Left lung (tissue), 10 donors: ENCODE results near the gene ADAMTSL4. TPM values are rescaled to one million over a fixed set of nuclear protein-coding genes. Genes with fewer than 3 reads are reported as not detected.

Source experiments
- ATAC-seq: fragments of 200-7000 bp; cut with Tn5 transposase; one replicate; pipeline ENCODE4 v1.9.1; 2020; ENCODE audit warnings: moderate library complexity
- DNase-seq, 4 donors: peaks; one replicate each; pipeline ENCODE4 v3.0.0-alpha.2; 2013 to 2020
- H3K27ac ChIP-seq, 2 donors: fragments of 200-600 bp; sonication (generic) in 1 of 2; one replicate each; pipeline versions ENCODE4 v1.5.0 to v1.8.0; 2020 to 2021
- H3K27me3 ChIP-seq, 2 donors: fragments of 200-600 bp; sonication (generic) in 1 of 2; one replicate each; pipeline versions ENCODE4 v1.5.0 to v1.8.0; 2020 to 2021
- H3K36me3 ChIP-seq, 2 donors: fragments of 200-600 bp; sonication (generic) in 1 of 2; one replicate each; pipeline versions ENCODE4 v1.5.0 to v1.8.0; 2020 to 2021
- H3K4me1 ChIP-seq, 2 donors: fragments of 200-600 bp; one replicate each; pipeline ENCODE4 v1.8.0; 2021
- H3K4me3 ChIP-seq, 2 donors: fragments of 200-600 bp; sonication (generic) in 1 of 2; one replicate each; pipeline versions ENCODE4 v1.5.0 to v1.8.0; 2020 to 2021; ENCODE audit warnings: mild to moderate bottlenecking in 1 of 2
- H3K9me3 ChIP-seq, 2 donors: fragments of 200-600 bp; sonication (generic) in 1 of 2; one replicate each; pipeline versions ENCODE4 v1.5.0 to v1.8.0; 2020 to 2021
- CTCF ChIP-seq, 2 donors: fragments of 200-600 bp; sonication (generic) in 1 of 2; IDR thresholded peaks; one replicate each; pipeline versions ENCODE4 v1.5.0 to v1.8.0; 2021; ENCODE audit warnings: antibody characterized with exemption in 2 of 2
- intact Hi-C, 2 donors: fragments of 100-400 bp; cut with DNase I; formaldehyde crosslinking; loops; one replicate each; pipeline versions ENCODE4 v1.11.2 to v1.14.2; 2022
- polyA plus RNA-seq, 6 donors: library from polyadenylated mRNA; unstranded; fragments of 120-200 nt; gene quantifications; one replicate each; pipeline ENCODE4 v1.2.1, GENCODE V29; 2013; ENCODE audit not compliant: insufficient read length in 6 of 6
- total RNA-seq, 2 donors: library from RNA; stranded (reverse); fragmentation: NEBNext Ultra II Directional; extraction: Animal tissue kit (Norgen Biotek cat#: 25700); gene quantifications; one replicate each; pipeline ENCODE4 v1.2.1, GENCODE V29; 2021
- donor health status: DM: no; HTN: yes; CAD: no.
- donor health status: DM: no; HTN: no; CAD: no.

The ADAMTSL4 gene
- total and polyA plus RNA-seq, 8 donors = 13.0 to 76.0 (median 20.1) TPM

GRCh38 chr1:150511551-150511950 lies 37.7 kb upstream of the ADAMTSL4 start:
- peaks cover 0 to 20% of the 10 kb centered on the region in 2 donors for H3K36me3 ChIP-seq
- no peak overlapping the region for H3K27ac ChIP-seq
- DNase-seq (no peak), ATAC-seq (no peak)
- no peaks in the 10 kb centered on the region for H3K9me3 ChIP-seq
- TF ChIP-seq CTCF (IDR thresholded peaks at IDR 0.05) = no peak
- intact Hi-C loops = no loop called here
- peaks cover 13 to 37% of the 10 kb centered on the region in 2 donors for H3K4me1 ChIP-seq
- no peak overlapping the region for H3K4me3 ChIP-seq
- H3K27me3 ChIP-seq = no peaks in the 10 kb centered on the region

- no peak for ATAC-seq
- Histone ChIP-seq H3K4me3 (no peak overlapping the region), H3K27ac (no peak overlapping the region), H3K27me3 (no peaks in the 10 kb centered on the region), H3K4me1 (peaks cover 17 to 37% of the 10 kb centered on the region in 2 donors), H3K9me3 (no peaks in the 10 kb centered on the region), H3K36me3 (peaks cover 0 to 14% of the 10 kb centered on the region in 2 donors)
- no peak for TF ChIP-seq CTCF (IDR thresholded peaks at IDR 0.05)
- no peak for DNase-seq
- intact Hi-C loops = no loop called here
Measured at GRCh38 chr1:150511985-150512660, 37.1 kb upstream of the ADAMTSL4 start.

- no peak for TF ChIP-seq CTCF (IDR thresholded peaks at IDR 0.05)
- DNase-seq = no peak
- intact Hi-C loops = no loop called here
- no peaks in the 10 kb centered on the region for H3K9me3 ChIP-seq
- ATAC-seq = no peak
- H3K27ac ChIP-seq = no peak overlapping the region
- H3K36me3 ChIP-seq = peaks cover 0 to 11% of the 10 kb centered on the region in 2 donors
- peaks cover 13 to 31% of the 10 kb centered on the region in 2 donors for H3K4me1 ChIP-seq
- no peak overlapping the region for H3K4me3 ChIP-seq
- no peaks in the 10 kb centered on the region for H3K27me3 ChIP-seq
Measured at GRCh38 chr1:150512846-150513245, 36.4 kb upstream of the ADAMTSL4 start.

GRCh38 chr1:150513351-150513791 lies 35.8 kb upstream of the ADAMTSL4 start:
- H3K4me1 ChIP-seq = peaks cover 9 to 25% of the 10 kb centered on the region in 2 donors
- intact Hi-C loops = no loop called here
- H3K27ac ChIP-seq = no peak overlapping the region
- no peaks in the 10 kb centered on the region for H3K27me3 ChIP-seq
- H3K9me3 ChIP-seq = no peaks in the 10 kb centered on the region
- no peak overlapping the region for H3K4me3 ChIP-seq
- TF ChIP-seq CTCF (IDR thresholded peaks at IDR 0.05) = no peak
- no peak for DNase-seq
- no peak for ATAC-seq
- peaks cover 0 to 11% of the 10 kb centered on the region in 2 donors for H3K36me3 ChIP-seq

GRCh38 chr1:150514260-150514659 lies 34.9 kb upstream of the ADAMTSL4 start:
- H3K27ac ChIP-seq = no peak overlapping the region
- intact Hi-C loops = no loop called here
- H3K4me1 ChIP-seq = peaks cover 4 to 18% of the 10 kb centered on the region in 2 donors
- no peaks in the 10 kb centered on the region for H3K27me3 ChIP-seq
- H3K9me3 ChIP-seq = no peaks in the 10 kb centered on the region
- no peak for TF ChIP-seq CTCF (IDR thresholded peaks at IDR 0.05)
- H3K4me3 ChIP-seq = no peak overlapping the region
- peaks cover 0 to 11% of the 10 kb centered on the region in 2 donors for H3K36me3 ChIP-seq
- DNase-seq (no peak), ATAC-seq (no peak)
